ENCODE results near the gene KIF13A. TPM values are rescaled to one million over a fixed set of nuclear protein-coding genes. Genes with fewer than 3 reads are reported as not detected.

KIF13A gene
- total and polyA plus RNA-seq, 9 of the 15 experiments (the other 6 are each of a cell fraction or from before 2014, with no cell fraction given): 3.6 to 44.3 (median 29.7) TPM

- TF ChIP-seq SUPT5H (IDR thresholded peaks at IDR 0.05): no peak
- TF ChIP-seq MAFK (IDR thresholded peaks at IDR 0.05; ENCODE audit: low read length): peak; percentile 51; the same call in 1 of the 2 replicates
- no peak for TF ChIP-seq KDM2B (CRISPR knock-in tag; IDR thresholded peaks at IDR 0.05)
- 0 out of 2 replicates have a peak, but pooled peaks have one; percentile 36 for TF ChIP-seq CREM (IDR thresholded peaks at IDR 0.05; ENCODE audit: low read depth)
- no peak for TF ChIP-seq RAD51 (IDR thresholded peaks at IDR 0.05; ENCODE audit: borderline replicate concordance, low read depth)
- TF ChIP-seq TCFL5 (CRISPR knock-in tag; conservative IDR thresholded peaks at IDR 0.05): no peak
- TF ChIP-seq HOMEZ (CRISPR knock-in tag; IDR thresholded peaks at IDR 0.05): no peak
- no peak for TF ChIP-seq ZNF3 (CRISPR knock-in tag; IDR thresholded peaks at IDR 0.05)
- 0 out of 2 replicates have a peak, but pooled peaks have one; percentile 7 for TF ChIP-seq PYGO2 (tag; IDR thresholded peaks at IDR 0.05)
- no peak for TF ChIP-seq ILK (tag; IDR thresholded peaks at IDR 0.05; ENCODE audit: borderline replicate concordance, low read depth)
- TF ChIP-seq FOXJ3 (CRISPR knock-in tag; IDR thresholded peaks at IDR 0.05): no peak
- TF ChIP-seq NKRF (IDR thresholded peaks at IDR 0.05; ENCODE audit: borderline replicate concordance): no peak
- TF ChIP-seq ARNT (IDR thresholded peaks at IDR 0.05): no peak
- TF ChIP-seq EGR1 (conservative IDR thresholded peaks at IDR 0.05): no peak
- peak; percentile 34 for TF ChIP-seq MGA (IDR thresholded peaks at IDR 0.05)
Measured at GRCh38 chr6:17714177-17714576, 273.3 kb downstream of the KIF13A start (continued).
